NCI-H526 treated with DMSO at 0.1 percent for 48 hours (cell line): Measurements from ENCODE around the gene COX4I1.
"Not testable (repeated sequence)": the region's sequence is repeated elsewhere in the genome, so short reads cannot be mapped to it uniquely, and the experiment has no call there.

Source experiments
- DNase-seq: peaks from one replicate; lab custom pipeline; 2025; lab: John Stamatoyannopoulos, UW

Gene COX4I1

DNA sequence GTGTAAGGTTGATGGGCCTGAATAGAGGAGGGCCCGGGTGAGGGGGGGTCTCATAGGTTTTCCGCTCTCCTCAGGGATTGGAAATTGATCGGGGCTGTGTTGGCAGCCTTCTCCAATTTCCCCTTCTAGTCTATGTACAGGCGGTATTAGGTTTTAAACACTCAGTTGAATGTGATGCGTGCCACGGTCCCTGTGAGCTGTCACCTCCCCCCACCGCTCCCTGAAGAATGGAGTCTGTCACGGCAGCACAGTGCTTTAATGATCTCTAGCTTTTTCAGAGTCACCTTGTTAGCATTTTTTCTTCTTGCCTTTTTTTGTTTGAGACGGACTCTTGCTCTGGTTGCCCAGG is 800 bp downstream of the COX4I1 start:
- no peak for DNase-seq

DNA sequence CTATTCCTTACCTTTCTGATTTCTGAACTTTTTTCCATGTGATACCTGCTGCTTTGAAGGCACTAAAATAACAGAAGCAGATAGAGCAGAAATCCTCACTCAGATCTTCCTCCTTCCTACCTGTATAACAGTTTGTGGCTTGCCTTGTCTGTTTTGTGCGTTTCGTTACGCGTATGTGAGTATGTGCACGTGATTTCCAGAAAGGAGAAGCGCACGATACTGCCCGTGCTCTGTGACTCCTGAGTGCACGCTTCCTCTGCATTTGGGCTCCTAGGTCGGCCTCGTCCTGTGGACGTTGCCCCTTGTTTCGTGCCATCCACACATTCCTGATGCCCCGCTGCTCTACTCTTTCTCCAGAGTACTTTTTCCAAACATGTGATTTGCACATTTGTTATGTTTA is 4.1 kb downstream of the COX4I1 start:
- DNase-seq, result no peak

DNA sequence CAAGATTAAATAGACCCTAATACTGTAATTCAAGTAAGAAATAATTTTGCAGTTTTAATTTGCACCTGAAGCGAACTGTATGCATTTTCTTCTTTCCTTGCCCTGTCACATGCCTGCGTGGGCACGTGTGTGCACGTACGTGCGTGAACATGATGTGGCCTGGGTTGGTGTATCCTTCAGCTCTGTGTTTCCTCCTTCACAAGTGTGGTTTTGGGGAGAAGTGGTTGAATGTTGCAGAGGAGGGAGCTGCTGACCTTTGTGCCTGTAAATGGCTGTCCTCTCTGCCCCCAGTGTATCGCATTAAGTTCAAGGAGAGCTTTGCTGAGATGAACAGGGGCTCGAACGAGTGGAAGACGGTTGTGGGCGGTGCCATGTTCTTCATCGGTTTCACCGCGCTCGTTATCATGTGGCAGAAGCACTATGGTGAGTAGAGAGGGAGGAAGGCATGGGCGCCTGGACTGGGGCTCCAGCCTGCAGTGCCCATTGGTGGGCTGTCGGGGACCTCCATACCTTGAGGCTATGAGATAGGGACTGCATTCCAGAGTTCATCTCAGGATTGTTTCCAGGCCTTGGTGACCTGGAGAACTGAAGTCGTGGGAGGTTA is 6.0 kb downstream of the COX4I1 start:
- DNase-seq, result no peak

DNA sequence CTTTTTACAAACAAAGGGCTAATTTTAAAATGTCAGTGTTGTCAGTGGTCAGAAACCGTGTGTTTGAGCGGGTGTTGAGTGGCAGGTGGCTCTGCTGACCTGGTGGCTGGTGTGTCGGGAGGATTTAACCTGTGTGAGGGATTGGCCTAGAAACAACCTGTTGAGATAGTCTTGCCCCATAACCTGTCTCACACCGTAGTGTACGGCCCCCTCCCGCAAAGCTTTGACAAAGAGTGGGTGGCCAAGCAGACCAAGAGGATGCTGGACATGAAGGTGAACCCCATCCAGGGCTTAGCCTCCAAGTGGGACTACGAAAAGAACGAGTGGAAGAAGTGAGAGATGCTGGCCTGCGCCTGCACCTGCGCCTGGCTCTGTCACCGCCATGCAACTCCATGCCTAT is 7.0 kb downstream of the COX4I1 start:
- DNase-seq, result no peak

DNA sequence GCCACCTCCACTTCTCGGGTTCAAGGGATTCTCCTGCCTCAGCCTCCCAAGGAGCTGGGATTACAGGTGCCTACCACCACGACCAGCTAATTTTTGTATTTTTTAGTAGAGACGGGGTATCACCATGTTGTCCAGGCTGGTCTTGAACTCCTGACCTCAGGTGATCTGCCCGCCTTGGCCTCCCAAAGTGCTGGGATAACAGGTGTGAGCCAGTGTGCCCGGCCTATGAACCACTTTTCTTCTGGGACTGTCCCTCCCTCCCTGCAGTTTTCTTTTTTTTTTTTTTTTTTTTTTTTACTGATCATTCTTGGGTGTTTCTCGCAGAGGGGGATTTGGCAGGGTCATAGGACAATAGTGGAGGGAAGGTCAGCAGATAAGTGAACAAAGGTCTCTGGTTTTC is 7.8 kb downstream of the COX4I1 start:
- not testable (repeated sequence) for DNase-seq

DNA sequence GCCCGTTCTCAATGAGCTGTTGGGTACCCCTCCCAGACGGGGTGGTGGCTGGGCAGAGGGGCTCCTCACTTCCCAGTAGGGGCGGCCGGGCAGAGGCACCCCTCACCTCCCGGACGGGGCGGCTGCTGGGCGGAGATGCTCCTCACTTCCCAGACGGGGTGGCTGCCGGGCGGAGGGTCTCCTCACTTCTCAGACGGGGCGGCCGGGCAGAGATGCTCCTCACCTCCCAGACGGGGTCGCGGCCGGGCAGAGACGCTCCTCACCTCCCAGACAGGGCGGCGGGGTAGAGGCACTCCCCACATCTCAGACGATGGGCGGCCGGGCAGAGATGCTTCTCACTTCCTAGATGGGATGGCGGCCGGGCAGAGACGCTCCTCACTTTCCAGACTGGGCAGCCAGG is 8.6 kb downstream of the COX4I1 start:
- not testable (repeated sequence) for DNase-seq

DNA sequence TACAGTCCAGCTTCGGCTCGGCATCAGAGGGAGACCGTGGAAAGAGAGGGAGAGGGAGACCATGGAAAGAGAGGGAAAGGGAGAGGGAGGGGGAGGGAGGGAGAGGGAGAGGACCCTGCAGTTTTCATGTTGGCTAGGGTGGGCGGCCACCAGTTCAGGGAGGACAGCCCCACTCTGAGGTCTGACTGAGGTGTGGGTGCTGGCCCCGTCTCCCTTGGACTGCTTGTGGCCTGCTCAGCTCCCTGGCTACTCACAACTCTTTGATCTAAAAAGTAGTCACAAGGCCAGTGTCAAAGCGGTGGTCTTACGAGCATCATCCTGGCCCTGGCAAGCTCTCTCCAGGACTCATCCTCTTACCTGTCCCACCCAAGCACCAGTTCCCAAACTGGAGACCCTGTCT is 9.4 kb downstream of the COX4I1 start:
- DNase-seq, result no peak

DNA sequence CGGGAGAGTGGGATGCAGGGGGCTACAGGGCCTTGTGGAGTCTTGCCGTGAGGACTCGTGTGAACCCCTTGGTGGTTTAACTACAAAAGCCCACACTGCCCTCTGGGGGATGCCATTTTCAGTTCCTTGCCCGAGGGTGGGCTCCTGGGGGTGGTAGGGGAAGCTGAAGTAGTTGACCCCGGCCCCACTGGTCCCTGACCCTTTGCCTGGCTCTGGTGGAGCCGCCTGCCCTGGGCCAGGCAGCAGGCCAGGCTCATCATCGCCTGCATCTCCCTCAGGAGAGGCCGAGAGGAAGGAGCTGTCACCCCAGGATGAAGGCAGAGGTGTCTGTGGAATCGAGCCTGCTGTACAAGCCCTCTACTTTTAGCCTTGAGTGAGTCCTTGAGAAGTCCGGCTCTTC is 10.2 kb downstream of the COX4I1 start:
- DNase-seq, result no peak

DNA sequence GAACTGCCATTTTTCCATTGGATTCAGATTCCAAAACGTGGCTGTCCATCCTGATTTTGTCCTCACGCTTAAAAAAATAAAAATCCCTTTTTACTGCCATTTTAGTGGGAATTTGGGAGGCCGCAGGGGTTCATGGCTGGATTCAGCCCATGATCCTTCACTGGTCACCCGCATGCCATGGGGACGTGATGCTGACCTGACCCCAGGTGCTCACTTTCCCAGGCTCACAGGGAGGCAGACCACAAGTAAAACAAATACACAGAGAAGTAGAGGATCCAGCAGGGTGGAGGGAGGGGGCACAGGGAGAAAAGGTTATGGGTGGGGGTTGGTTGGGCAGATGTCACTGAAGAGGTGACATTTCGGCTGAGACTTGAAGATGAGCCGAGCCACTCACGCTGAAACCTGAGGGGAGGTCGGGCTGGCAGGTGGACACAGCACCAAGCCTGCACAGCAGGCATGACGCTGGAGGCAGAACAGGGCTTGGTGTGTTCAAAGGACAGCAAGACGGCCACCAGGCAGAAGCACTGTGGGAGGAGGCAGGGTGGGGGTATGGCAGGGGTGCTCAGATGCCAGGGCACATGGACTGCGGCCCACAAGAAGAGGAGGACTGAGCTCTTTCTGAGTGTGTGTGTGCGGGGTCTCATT is 10.7 kb downstream of the COX4I1 start:
- DNase-seq, result no peak

DNA sequence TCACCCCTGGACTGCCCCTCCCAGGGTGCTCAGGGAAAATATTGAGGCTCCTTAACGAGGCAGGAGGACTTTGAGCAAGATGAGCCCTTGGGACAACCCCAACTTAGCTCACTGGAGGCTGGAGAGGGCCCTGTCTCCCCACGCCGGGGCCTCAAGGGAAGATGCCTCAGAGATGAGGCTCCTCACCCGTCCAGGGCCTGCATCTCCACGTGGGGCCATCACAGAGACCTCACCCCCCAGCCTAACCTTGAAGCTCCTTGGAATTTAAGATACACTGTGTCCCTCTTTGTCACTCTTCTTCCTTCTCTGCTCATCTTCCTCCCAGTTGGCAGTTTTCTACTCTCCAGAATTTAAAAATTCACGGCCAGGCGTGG is 11.2 kb downstream of the COX4I1 start:
- no peak for DNase-seq

DNA sequence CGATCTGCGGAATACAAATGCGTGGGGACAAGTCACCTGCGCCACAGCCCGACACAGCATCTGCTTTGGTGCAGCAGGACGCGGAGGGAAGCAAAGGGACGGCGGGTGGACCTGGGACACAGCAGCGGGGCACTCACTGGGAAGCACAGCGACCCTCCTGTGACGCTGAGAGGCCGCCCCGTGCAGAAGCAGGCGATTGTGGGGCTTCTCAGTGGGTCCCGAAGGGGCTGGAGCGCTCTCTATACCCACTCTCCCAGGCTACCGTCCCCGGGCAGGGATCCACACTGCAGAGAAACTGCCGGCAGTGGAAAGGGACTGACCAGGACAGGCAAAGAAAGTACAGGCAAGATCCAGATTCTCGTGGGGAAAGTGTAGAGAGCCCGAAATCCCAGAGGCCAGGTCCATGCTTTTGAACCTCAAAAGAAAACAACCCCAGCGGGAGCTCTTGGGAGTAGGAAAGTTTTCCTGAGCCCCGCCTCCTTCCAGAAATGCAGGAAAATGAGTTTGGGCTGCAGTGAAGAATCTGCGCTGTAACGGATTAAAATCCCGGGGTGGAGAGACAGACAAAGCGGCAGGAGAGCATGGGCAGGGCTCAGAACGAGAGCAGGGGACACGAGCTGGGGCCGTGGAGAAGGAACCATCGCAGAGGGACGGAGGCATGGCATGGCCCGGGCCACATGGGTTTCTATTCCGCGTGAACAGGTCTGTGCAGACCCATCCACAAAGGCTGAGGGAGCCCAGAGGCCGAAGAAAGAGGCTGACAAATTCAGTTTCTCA is 12.7 kb downstream of the COX4I1 start:
- DNase-seq, result no peak

DNA sequence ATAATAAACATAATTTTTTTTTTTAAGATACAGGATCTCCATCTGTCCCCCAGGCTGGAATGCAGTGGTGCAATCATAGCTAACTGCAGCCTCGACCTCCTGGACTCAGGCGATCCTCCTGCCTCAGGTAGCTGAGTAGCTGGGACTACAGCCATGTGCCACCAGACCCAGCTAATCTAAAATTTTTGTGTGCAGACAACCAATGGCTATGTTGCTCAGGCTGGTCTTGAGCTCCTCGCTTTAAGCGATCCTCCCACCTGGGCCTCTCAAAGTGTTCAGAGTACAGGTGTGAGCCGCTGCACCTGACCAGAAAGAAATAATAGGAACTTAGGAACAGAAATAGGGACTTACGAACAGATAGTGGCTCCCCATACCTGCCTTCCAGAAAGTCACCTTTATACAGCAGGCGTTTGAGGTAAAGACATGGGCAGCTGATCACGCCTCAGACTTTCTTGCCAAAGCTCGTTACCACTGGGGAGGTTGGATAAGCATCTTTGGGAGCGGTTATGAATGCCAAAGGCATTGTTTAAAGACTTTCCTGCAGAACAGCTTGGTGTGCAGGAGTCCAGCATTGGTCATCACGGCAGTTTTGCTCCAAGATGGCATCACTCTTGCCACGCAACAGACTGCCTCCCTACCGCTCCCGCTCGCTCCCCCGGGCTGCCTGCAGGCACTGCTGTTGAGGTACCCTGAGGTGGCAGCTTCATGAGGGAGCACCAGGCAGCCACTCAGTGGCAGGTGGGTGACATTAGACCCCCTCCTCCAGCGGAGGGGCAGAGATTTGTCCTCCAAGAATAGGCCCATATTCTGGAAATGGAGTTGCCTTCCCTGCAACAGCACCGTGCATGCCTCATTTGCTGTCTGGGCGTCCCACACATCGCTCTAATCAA is 13.6 kb downstream of the COX4I1 start:
- DNase-seq, result no peak

DNA sequence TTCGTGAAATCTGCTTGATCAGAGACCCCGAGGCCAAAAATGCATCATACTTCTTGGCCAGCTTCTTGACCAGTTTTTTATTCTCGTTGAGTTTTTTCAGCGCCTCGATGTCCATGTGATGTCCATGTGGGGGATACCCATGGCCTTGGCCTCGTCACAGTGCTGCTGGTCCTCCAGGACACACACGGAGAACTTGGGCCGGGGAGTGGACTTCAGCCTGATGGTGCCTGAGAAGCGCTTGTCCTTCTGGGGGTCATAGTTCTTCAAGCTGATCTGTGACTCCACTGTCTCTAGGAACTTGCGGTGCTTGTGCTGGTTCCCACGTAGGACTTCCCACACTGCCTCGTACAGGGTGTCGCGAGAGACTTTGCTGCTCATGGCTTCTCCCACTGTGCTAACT is 16.7 kb downstream of the COX4I1 start:
- no peak for DNase-seq

DNA sequence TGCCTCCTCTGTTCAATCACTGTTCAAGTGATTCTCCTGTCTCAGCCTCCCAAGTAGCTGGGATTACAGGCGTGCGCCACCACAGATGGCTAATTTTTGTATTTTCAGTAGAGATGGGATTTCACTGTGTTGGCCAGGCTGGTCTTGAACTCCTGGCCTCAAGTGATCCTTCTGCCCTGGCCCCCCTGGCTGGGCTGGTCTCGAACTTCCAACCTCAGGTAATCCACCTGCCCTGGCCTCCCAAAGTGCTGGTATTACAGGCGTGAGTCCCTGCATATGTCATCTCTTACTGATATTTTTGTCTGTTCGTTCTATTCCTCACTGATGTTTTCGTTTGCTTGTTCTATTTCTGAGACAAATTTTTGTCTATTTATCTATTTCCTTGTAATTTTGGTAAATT is 17.7 kb downstream of the COX4I1 start:
- not testable (repeated sequence) for DNase-seq

DNA sequence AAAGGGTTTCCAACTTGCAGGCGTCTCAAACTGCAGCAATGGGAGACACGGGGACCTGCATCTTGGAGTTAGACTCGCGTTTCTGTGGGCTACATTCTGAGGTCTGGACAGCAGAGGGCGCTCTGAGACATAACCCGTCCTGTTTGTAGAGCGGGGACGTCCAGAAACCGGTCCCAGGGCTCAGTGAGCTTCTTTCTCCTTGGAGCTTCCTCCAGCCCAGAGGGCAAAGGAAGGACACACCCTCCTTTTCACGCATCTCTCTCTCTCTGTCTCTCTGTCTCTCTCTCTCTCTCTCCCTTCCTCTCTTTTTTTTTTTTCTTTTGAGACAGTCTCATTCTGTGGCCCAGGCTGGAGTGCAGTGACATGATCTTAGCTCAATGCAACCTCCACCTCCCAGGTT is 19.8 kb downstream of the COX4I1 start:
- peak; percentile 28 for DNase-seq

DNA sequence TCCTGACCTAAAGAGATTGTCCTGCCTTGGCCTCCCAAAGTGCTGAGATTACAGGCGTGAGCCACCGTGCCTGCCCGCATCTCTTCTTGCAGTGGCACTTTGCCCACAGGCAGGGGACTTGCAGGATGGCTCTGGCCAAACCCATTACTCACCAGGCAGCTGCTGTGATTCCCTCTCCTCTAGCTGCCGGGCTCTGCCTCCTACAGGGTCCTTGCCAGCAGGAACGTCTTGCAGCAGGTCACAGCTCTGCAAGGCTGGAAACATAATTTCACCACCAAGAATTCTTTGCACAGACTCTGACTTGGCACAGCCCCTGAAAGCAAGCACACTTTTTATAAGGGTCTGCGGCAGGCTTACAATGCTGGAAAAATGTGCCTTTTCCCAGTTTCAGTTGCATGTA is 20.3 kb downstream of the COX4I1 start:
- DNase-seq, result no peak

DNA sequence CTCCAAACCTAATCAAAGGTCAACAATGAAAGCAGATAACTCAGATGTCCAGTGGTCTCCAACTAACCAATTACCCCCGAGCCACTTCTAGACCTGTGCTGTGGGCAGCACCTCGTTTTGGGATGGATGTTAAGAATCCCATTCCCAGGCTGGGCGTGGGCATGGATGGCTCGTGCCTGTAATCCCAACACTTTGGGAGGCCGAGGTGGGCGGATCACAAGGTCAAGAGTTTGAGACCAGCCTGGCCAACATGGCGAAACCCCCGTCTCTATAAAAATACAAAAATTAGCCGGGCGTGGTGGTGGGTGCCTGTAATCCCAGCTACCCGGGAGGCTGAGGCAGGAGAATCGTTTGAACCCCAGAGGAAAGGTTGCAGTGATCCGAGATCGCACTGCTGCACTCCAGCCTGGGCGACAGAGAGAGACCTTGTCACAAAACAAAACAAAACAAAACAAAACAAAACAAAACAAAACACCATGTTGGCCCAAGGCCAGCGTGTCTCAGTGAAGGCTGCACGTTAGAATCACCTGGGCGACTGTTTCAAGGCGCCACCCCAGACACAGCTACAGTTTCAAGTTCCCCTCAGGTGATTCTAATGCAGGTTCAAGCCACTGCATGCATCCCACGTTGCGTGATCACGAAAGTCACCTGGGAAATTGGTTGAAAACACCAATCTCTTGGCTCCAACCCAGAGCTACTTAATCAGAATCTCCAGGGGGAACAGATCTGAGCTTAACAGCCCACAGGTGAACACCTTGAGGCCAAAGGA is 21.3 kb downstream of the COX4I1 start:
- DNase-seq, result no peak

DNA sequence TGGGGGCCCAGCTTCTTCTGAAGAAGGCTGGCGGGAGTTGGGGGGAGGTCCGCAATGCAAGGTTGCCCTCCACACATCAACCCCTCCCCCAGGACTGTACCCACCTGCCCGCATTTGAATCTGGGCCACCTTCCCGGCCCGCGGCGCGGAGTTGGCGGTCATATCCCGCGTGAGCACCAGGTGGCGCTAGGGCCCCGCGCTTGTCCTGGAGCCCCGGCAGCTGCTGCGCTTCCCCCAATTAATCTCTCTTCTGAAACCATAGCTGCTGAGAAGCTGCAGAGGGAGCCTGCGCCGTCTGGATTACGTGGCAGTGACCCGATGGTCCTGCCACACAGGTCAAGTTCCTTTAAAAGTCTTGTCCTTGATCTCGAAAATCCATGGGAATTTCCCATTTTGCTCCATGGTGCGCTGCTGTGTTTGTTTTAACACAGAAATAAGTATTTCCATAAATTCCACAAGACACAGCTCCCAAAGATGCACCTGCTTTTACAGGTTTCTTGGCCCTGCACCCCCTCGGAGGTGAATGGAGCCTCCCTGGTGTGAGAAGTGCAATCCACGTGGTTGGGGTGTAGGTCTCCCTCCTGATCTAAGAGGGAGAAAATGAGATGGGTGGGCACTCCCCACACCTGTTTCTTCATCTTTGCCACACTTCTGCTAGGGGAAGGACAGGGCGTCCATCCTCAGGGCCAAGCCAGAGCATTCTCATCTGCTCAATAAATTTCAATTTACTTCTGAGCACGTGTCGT is 22.1 kb downstream of the COX4I1 start:
- peak; percentile 52 for DNase-seq

DNA sequence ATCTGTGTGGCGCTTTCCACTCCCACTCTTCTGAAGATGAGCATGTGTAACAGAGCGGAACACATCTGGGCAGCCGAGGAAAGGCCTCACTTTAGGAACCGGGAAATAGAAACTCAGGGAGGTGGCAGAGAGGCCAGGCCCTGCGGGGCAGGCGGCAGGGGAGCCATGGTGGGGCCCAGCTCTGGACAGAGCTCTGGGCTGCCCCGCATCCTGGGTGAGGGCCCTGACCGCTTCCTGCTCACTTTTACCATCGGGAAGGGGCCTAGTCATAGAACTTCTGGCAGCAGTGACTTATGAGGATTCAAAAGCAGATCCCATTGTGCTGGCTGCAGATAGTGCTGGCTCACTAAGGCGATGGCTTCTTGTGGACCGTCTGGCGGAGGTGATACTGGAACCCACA is 22.6 kb downstream of the COX4I1 start:
- DNase-seq, result no peak

DNA sequence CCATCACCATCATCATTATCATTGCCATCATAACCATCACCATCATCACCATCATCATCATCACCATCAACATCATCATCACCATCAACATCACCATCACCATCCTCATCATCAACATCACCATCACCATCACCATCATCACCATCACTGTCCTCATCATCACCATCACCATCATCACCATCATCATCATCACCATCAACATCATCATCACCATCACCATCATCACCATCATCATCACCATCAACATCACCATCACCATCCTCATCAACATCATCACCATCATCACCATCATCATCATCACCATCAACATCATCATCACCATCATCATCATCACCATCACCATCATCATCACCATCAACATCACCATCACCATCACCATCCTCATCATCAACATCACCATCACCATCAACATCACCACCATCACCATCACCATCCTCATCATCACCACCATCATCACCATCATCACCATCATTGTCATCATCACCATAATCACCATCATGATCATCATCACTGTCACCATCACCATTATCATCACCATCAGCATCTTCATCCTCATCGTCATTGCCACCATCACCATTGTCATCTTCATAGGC is 23.9 kb downstream of the COX4I1 start:
- DNase-seq, result no peak
